Chondrocyte (in vitro differentiated cells): ENCODE measurements around the gene KRTAP5-4. TPM values are rescaled to one million over a fixed set of nuclear protein-coding genes. Genes with fewer than 3 reads are reported as not detected.

Experiments
- DNase-seq: peaks from one replicate; pipeline ENCODE4 v3.0.0; 2021; ENCODE audit warnings: mixed read lengths, low spot score
- H3K27ac Mint-ChIP-seq: one replicate; pipeline ENCODE4 v1.8.0; 2021; ENCODE audit warnings: mild to moderate bottlenecking, moderate library complexity, mixed read lengths; ENCODE audit not compliant: unreplicated experiment
- H3K27me3 Mint-ChIP-seq: 2 replicates; pipeline ENCODE4 v1.8.0; 2021; ENCODE audit warnings: low read depth, mixed read lengths
- H3K36me3 Mint-ChIP-seq: 2 replicates; pipeline ENCODE4 v1.8.0; 2021; ENCODE audit warnings: low read depth, mixed read lengths
- H3K4me1 Mint-ChIP-seq: 2 replicates; pipeline ENCODE4 v1.8.0; 2021; ENCODE audit warnings: low read depth, mild to moderate bottlenecking, mixed read lengths
- H3K4me3 Mint-ChIP-seq: one replicate; pipeline ENCODE4 v1.8.0; 2021; ENCODE audit warnings: mild to moderate bottlenecking, moderate library complexity, mixed read lengths; ENCODE audit not compliant: unreplicated experiment
- H3K9me3 Mint-ChIP-seq: 2 replicates; pipeline ENCODE4 v1.8.0; 2021; ENCODE audit warnings: low read depth, mixed read lengths
- CTCF ChIP-seq: fragments of 200-600 bp; sonication (generic); IDR thresholded peaks from 2 replicates; pipeline ENCODE4 v1.5.0; 2021; ENCODE audit warnings: antibody characterized with exemption, mild to moderate bottlenecking, moderate library complexity
- total RNA-seq: library from RNA; stranded (reverse); gene quantifications from 3 replicates; pipeline ENCODE4 v1.2.1, GENCODE V29; 2021

KRTAP5-4 gene
- total RNA-seq, 1 donor from 2014 or later = not detected

DNA sequence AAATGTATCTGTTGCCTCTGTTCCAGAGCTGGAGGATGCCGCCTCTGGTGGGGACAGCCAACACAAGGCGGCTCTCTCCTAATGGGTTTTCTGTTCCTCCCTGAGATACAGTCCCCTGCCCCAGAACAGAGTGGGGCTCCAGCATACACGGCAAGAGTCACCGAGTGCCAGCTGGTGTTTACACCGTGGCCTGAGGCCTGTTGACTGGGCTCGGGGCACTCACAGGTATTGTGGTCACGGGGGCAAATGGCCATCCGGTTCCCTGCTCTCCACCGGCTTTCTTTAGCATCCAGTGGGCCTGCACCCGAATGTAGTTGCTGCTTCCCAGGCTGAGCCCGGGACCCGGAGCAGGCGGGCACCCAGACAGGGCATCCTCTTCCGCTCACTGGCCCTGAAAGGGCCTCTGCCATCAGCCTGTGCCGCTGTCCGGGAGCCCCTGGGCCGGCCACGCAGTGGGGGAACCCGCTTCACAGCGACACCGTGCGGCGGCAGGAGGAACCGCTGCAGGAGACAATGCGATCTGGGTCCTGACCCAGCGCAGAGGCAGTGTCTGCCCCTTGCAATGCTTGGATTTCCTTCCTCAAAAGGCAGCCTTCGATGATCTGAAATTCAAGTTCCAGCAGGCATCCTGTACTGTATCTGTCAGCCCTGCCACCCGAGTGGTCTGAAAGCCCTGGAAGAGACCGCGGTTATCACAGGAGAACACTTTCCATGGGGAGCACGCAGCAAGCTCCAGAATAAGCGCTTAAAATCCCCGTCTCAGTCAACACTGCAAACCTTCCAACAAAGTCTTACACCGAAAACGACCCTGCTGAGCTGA is 6.8 kb upstream of the KRTAP5-4 start:
- DNase-seq = peak; percentile 75
- Mint-ChIP-seq H3K4me1 (no peaks in the 10 kb centered on the region), H3K9me3 (no peaks in the 10 kb centered on the region), H3K27me3 (peaks cover 66% of the 10 kb centered on the region), H3K36me3 (no peaks in the 10 kb centered on the region), H3K4me3 (no peak overlapping the region), H3K27ac (no peak overlapping the region)
- peak; percentile 92 for TF ChIP-seq CTCF

- Mint-ChIP-seq H3K4me1 (no peaks in the 10 kb centered on the region), H3K9me3 (no peaks in the 10 kb centered on the region), H3K4me3 (no peak overlapping the region), H3K27ac (no peak overlapping the region), H3K27me3 (peaks cover 60% of the 10 kb centered on the region), H3K36me3 (no peaks in the 10 kb centered on the region)
- peak; percentile 66 for DNase-seq
- no peak for TF ChIP-seq CTCF
These were observed 3.6 kb upstream of the KRTAP5-4 start for GRCh38 chr11:1625541-1625940.

GRCh38 chr11:1624621-1625020 is 2.7 kb upstream of the KRTAP5-4 start:
- Mint-ChIP-seq H3K4me1 (no peaks in the 10 kb centered on the region), H3K9me3 (no peaks in the 10 kb centered on the region), H3K4me3 (no peak overlapping the region), H3K27ac (no peak overlapping the region), H3K27me3 (peaks cover 64% of the 10 kb centered on the region), H3K36me3 (no peaks in the 10 kb centered on the region)
- no peak for DNase-seq
- no peak for TF ChIP-seq CTCF

DNA sequence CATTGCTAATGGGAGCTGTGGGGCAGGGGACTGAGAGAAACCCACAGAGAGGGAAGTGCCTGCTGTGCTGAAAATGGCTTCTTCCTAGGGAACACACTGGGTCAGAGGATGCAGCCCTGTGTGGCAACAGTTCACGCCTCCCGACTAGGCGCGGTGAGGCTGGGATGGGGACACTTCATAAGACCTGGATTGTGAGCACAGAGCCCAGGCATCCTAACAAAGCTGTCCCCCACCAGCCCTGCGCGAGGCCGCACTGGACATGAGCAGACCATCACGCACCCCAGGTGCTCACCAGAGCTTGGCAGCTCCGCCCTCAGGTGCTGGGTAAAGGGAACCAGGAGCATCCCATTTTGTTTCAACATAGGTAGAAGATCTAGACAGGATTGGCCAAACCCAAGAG is 1.8 kb upstream of the KRTAP5-4 start:
- Mint-ChIP-seq H3K36me3 (no peaks in the 10 kb centered on the region), H3K9me3 (no peaks in the 10 kb centered on the region), H3K27ac (no peak overlapping the region), H3K27me3 (peaks cover 62% of the 10 kb centered on the region), H3K4me1 (no peaks in the 10 kb centered on the region), H3K4me3 (no peak overlapping the region)
- no peak for DNase-seq
- no peak for TF ChIP-seq CTCF

- H3K4me1 Mint-ChIP-seq = no peaks in the 10 kb centered on the region
- H3K36me3 Mint-ChIP-seq = peaks cover 5% of the 10 kb centered on the region
- H3K4me3 Mint-ChIP-seq = no peak overlapping the region
- H3K27me3 Mint-ChIP-seq = peaks cover 62% of the 10 kb centered on the region
- H3K9me3 Mint-ChIP-seq = peaks cover 3% of the 10 kb centered on the region
- DNase-seq = peak; percentile 14
- no peak for TF ChIP-seq CTCF
- H3K27ac Mint-ChIP-seq = no peak overlapping the region
These were observed 2.5 kb downstream of the KRTAP5-4 start for GRCh38 chr11:1619449-1619848.
